Measurements from ENCODE around the gene ARL1. TPM values are rescaled to one million over a fixed set of nuclear protein-coding genes. Genes with fewer than 3 reads are reported as not detected.
"Not testable (repeated sequence)": the region's sequence is repeated elsewhere in the genome, so short reads cannot be mapped to it uniquely, and the experiment has no call there.

Gene ARL1
- 92.0 TPM for polyA plus RNA-seq (2013, experiment 1 of 2; ENCODE audit: insufficient read length)
- polyA plus RNA-seq (2013, experiment 2 of 2; ENCODE audit: insufficient read length), result 96.4 TPM

DNA sequence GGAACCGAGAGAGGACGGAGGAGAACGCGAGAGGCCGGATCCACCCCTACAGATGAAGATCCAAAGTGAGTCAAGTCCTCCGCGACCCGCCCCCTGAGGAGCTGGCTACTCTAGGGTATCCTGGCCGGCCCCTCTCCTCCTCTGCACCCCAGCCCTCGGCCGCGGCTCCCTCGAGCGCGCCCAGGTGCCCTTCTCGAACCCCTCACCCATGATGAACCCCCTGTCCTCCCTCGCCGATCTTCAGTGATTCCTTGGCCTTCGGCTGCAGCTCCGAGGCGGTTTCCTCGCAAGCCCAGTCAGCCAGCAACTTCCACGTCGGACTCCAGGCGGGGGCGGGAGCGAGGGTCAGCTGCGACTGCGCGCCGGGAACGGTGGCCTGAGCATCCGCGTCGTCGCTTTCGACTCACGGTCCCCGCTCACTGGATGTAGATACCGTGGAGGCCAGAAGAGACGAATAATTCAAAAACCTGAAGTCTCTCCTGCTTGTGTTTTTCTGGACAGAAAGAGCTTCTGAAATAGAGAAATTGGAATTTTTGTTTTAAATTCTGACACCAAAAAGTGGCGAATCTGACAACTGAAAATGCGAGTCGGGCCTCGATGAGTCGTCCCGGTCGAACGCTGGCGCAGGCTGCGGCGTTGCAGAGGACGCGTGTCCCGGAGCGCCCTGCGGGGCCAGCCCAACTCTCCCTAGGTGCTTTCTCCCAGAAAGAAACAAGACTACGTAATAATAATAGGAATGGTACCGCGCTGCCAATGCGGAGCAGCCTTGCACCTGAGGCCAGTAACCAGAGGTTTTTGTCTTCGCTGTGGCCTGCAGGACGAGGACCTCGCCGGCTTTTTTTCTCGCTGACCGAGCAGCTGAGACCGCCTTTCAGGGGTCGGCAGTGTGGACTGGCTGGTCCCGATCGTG, at the start of gene ARL1:
Gene ARL1 (minus strand): TSS at position 337 of the 910 bp plus-strand sequence. CDS start 127 bp downstream, at position 210.
- peak; percentile 90 for DNase-seq

DNA sequence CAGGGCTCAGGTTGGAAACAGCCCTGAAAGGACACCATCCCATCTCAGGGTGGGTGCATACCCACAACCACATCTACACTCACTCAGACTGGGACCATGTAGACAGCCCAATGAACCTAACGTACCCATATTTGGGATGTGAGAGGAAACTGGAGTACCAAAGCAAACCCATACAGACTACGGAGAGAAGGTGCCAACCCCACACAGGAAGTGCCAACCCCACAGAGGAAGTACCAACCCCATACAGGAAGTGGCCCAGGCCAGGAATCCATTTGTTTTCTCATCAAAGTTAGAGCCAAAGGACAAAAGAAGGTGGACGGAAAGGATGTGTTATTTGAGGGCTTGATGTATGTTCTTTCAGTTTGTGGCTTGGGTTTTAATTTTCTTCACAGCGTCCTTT, 48.1 kb upstream of the ARL1 start:
- no peak for DNase-seq

DNA sequence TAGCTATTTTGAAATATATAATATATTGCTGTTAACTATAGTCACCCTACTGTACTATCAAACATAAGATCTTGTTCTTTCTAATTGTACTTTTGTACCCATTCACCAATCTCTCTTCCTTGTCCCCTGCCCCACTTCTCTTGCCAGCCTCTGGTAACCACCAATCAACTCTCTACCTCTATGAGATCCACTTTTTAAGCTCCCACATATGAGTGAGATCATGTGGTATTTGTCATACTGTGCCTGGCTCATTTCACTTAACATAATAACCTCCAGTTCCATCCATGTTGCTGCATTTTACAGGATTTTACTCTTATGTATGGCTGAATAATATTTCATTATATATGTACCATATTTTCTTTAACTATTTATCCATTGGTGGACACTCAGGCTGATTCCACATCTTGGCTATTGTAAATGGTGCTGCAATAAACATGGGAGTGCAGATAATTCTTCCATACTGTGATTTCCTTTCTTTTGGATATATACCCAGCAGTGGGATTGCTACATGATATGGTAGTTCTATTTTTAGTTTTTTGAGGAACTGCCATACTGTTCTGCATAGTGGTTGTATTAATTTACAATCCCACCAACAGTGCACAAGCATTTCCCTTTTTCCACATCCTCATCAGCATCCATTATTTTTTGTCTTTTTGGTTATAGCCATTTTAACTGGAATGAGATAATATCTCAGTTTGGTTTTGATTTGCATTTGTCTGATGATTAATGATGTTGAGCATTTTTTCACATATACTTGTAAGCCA, 34.1 kb upstream of the ARL1 start:
- DNase-seq, result no peak

DNA sequence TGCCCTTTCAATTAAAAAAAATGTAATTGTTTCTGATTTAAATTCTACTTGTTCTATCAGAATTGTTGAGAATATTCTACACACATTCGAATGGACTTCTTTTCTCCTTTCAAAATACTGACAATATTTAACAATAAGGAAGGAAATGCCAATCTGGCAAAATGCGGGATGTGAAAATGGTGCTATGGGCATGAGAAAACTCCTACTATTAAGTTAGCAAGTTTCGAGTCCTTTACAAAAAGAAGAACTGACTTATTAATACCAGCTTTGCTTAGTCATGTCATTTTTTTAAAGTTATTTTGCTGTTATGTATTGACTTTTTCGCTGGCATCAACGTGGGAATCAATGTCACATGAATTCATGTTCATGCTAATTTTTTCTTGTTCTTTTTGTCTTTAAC, 31.7 kb upstream of the ARL1 start:
- no peak for DNase-seq

DNA sequence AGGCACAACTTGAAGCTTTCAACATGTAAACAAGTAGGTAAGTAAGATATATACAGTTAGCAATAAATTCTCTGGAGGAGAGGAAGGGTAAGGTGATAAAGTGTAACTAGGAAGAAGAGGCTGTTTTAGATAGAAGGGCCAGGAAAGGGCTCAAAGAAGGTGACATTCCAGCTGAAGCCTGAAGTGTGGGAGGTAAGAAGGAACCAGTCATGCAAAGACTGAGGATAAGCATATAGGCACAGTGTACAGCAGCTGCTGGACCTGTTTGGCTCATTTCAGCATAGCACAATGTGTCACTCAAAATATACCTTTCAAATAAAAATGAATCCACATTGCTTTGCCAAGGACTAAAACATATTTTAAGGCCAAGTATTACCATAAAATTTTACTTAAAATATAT, 28.6 kb upstream of the ARL1 start:
- DNase-seq, result no peak

DNA sequence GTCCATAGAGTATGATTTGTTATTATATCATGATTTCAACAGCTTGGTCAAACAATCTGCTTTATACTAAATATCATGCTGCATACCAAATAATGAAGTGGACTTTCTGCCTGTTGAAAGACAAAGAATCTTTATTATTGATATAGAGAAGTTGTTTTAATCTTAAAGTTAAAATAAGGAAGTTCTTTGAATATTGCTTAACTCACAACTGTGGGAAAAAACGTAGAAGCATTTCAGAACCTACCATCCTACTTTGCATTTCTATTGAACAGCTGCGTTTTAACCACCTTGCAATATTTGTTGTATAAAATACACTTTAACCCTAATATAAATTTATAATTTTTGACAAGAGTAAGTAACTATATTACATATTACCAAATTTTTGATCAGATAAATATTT, 22.9 kb upstream of the ARL1 start:
- no peak for DNase-seq

DNA sequence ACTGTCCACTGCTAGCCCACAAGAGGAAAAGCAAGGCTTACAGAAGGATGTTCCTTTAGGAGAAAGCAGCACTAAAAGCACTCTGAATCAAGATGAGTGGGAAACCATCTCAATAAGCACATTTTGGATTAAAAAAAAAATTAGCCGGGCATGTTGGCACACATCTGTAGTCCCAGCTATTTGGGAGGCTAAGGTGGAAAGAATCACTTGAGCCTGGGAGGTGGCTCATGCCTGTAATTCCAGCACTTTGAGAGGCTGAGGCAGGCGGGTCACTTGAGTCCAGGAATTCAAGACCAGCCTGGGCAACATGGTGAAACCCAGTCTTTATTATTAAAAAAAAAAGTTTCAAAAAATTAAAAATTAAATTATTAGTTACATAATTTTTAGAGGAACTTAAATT, 17.0 kb upstream of the ARL1 start:
- no peak for DNase-seq

DNA sequence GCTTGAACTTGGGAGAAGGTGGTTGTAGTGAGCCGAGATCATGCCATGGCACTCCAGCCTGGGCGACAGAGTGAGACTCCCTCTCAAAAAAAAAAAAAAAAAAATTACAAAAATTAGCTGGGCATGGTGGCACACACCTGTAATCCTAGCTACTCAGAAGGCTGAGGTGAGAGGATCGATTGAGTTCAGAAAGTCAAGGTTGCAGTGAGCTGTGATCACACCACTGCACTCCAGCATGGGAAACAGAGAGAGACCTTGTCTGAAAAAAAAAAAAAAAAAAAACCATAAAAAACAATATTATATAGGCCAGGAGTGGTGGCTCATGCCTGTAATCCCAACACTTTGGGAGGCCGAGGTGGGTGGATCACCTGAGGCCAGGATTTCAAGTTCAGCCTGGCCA, 14.5 kb upstream of the ARL1 start:
- DNase-seq, result not testable (repeated sequence)

DNA sequence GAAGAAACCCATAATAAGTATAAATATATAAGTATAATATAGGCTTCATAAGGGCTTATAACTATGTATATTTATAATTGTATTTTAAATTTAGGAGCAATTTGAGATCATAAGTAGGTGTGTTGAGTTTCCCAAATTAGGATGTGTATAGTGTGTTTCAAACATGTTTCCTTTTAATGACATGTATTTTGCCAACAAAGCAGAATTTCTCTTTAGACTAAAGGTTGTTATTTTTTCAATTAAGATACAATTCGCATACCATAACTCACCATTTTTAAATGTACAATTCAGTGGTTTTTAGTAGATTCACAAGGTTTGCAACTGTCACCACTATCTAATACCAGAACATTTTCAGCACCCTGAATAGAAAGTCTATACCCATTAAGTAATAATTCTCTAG, 7.7 kb upstream of the ARL1 start:
- DNase-seq, result no peak

DNA sequence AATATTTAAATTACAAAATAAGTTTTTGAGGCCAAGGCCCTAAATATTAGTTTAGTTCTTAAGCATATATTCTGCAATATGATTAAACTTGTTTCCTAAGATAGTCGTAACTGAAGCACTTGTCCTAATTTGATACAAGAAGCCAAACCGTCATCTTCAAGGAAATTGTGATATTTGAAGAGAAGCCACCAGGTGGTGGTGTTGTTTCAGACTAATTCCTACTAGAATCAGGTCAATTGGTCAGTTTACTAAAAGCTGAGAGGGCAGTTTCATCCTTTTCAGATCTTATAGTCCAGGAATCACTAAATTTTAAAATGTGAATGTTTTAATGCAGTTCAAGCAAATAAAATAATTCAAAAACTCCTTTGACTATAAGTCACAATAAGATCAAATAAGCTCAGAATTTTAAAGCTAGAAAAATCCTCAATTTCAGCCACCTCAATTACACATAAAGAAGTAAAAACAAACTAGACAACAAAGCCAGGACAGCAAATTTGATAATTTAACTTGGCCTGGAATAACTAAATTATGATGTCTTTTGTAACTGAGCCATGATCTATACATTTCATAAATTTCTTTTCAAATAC, 7.1 kb upstream of the ARL1 start:
- peak; percentile 45 for DNase-seq

DNA sequence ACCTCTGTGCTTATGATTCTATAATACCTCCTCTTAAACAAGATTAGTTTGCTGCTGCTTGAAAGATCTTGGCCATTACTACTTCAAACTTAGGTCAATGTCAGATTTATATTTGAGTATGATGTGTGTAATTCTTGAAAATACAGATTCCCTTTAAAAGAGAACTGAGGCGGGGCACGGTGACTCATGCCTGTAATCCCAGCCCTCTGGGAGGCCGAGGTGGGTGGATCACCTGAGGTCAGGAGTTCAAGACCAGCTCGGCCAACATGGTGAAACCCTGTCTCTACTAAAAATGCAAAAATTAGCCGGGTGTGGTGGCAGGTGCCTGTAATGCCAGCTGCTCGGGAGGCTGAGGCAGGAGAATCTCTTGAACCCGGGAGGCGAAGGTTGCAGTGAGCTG, 2.6 kb upstream of the ARL1 start:
- DNase-seq, result not testable (repeated sequence)

DNA sequence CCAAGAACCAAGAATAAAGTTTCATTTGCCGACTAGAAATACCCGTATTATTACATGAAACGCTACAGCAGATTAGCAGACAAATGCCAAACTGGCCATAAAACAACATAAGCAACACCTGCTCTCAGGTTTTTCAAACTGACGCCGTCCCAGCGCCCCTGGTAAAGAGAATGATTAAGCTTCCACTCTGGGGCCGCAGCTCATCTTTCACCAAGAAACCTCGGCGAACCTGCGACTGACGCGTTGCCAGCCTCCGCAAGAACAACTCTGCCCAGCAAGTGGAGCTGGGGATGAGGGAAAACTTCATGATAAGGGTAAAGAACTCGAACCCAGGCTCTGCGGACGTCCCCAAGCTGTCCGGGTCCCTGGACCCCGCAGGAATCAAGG, 530 bp downstream of the ARL1 start:
- no peak for DNase-seq

DNA sequence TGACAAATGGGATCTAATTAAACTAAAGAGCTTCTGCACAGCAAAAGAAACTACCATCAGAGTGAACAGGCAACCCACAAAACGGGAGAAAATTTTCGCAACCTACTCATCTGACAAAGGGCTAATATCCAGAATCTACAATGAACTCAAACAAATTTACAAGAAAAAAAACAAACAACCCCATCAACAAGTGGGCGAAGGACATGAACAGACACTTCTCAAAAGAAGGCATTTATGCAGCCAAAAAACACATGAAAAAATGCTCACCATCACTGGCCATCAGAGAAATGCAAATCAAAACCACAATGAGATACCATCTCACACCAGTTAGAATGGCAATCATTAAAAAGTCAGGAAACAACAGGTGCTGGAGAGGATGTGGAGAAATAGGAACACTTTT, 16.4 kb downstream of the ARL1 start:
- DNase-seq, result not testable (repeated sequence)

DNA sequence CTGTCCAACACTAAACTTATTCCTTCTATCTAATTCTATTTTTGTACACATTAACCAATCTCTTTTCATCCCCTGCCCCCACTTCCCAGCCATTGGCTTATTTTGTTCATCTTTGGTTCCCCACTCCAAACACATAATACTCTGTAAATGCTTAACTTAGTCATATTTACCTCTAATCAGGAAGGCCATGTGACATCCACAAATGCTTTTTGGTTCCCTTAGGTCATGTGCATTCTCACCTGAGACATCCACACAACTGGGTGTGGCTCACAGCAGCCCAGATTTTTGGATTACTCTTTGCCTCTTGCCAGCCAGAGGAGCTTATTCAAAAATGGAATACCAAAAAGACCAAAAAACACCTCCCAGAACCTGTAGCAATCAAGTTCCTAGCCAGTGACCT, 28.4 kb downstream of the ARL1 start:
- DNase-seq, result no peak

DNA sequence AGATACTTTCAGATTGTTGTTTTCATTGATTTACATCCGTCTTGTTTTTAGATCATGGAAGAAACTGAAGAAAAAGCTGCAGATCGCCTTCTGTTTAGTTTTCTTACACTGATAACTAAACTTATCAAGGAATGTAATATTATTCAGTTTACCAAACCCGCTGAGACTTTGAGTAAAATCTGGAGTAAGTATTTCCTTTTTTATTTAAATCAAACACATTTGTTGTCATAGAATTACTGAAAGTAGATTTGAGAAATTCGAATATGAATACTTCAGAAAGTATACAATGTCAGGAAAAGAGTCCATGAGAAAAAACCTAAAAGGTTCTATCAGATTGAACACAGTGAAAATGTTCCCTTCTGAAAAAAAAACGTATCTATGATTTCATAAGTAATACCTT, 32.0 kb downstream of the ARL1 start:
- DNase-seq, result no peak

DNA sequence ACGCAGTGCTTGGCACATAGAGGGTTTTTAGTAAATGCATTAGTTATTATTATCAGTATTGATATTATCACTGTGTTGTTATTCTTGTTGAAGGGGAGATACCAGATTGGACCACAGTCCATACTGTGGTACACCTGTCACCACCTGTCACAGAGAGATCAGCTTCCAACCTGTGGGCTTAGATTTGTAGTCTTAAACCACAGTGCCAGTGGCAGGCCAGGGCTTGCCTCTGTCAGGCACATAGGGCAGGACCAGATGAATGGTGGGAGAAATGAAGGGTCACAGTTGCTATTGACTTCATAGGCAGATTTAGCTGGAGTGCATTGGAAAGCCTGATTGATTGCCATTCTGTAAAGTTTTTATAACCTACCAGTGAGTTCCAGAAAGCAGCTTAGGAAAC, 35.1 kb downstream of the ARL1 start:
- DNase-seq, result no peak

DNA sequence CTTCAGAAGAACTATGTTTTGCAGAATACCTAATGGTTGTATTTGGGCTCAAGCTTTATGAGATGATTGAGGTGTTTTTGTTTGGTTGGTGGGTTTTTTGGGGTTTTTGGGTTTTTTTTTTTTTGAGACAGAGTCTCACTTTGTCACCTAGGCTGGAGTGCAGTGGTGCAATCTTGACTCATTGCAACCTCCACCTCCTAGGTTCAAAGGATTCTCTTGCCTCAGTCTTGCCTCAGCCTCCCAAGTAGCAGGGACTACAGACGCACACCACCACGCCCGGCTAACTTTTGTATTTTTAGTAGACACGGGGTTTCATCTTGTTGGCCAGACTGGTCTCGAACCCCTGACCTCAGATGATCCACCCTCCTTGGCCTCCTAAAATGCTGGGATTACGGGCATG, 39.6 kb downstream of the ARL1 start:
- DNase-seq, result no peak

DNA sequence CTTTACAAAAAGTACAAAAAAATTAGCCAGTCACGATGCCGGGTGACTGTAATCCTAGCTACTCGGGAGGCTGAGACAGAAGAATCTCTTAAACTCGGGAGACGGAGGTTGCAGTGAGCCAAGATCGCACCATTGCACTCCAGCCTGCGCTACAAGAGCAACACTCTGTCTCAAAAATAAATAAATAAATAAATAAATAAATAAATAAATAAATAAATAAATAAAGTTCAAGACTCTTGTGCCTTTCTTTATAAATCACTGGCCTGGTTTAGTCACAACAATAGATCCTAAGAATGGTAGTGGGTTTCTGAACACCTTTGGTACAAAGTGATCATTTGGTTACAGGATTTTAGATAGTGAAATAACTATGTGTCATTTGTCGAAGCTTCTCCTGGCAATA, 46.1 kb downstream of the ARL1 start:
- no peak for DNase-seq

DNA sequence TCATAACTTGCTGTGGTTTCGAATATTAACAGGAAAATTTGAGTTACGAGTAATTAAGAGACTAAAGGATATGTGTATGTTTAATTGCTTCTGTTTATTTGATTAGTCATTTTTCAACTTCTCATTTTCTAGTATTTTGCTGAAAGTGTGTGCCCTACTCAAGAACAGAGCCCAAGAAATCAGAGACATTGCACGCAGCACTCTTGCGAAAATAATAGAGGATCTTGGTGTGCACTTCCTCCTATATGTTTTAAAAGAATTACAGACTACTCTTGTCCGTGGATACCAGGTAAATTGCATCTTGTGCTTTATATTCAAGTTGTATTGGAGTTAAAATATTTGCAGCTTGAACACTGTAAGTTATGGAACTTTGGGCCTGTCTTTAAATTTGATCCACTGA, 50.8 kb downstream of the ARL1 start:
- DNase-seq, result no peak

DNA sequence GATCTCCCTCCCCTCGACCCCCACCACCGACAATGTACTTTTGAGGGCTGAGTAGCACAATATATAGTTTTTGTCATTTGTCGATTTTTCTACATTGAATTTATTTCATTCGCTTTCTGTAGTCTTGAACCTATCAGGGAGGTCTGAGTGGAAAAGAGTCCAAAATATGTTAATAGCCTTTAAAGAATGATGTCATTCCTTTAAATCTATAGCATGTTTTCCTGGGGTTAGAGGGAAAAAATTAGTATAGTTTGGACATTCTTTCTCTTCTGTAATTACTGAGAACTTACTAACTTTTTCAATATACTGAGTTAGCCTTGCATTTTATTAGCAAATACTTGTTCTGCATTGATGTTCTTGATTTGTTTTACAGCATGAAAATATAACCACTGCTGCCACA, 55.9 kb downstream of the ARL1 start:
- DNase-seq, result no peak

DNA sequence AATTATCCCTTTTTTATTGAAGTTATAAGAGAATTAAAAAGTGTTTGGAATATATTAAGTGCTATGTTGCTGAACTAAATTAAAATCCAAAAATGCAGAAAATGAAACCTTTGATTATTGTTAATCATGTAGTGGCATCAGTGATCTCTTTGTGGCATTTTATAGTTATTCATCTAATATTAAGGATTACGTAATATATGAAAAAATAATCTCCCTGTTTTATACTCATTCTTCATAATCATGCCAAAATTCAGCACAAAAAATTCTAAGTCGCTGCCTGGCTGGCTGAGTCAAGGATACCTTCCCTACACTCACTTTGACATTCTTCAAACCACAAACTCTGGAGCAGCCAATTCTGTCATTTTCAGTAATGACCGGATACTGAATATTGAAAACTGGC, 63.7 kb downstream of the ARL1 start:
- DNase-seq, result no peak

Data from fibroblast of skin of scalp (primary cell).